Measurements from ENCODE around the gene OPTC.

- TF ChIP-seq CTCF (IDR thresholded peaks at IDR 0.05) (no peak), POLR2A (IDR thresholded peaks at IDR 0.05) (no peak), POLR2AphosphoS5 (IDR thresholded peaks at IDR 0.05) (no peak), EP300 (IDR thresholded peaks at IDR 0.05) (no peak)
Measured at GRCh38 chr1:203467550-203467921, 26.4 kb upstream of the OPTC start.

All from suprapubic skin (tissue), 4 donors.